HG03442 (cell line): ENCODE results near the gene ATG7.
"Not testable (repeated sequence)": the region's sequence is repeated elsewhere in the genome, so short reads cannot be mapped to it uniquely, and the experiment has no call there.

ENCODE experiments used
- ATAC-seq: cut with Tn5 transposase; IDR thresholded peaks from one replicate; pipeline ENCODE4 v1.9.1; 2021; ENCODE audit warnings: mild to moderate bottlenecking, moderate library complexity; ENCODE audit not compliant: unreplicated experiment

ATG7 gene

DNA sequence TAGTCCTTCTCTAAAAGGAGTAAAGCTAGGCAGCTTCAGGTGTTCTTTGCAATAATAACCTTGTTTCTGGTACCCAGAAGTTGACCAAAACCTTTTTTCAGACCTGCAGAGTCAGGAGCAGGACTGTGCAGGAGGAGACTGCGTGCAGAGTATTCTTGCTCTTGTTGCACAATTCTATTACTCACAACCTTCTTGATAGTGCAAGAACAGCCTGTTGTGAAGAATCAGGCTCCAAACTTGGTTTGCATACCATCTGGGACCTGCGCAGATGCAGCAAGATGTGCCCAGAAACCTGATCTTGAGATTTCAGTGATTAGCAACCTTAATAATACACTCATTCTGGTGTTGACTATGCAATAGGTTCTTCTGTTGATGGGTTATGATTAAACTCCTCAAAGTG lies 111.9 kb downstream of the ATG7 start:
- no peak for ATAC-seq

DNA sequence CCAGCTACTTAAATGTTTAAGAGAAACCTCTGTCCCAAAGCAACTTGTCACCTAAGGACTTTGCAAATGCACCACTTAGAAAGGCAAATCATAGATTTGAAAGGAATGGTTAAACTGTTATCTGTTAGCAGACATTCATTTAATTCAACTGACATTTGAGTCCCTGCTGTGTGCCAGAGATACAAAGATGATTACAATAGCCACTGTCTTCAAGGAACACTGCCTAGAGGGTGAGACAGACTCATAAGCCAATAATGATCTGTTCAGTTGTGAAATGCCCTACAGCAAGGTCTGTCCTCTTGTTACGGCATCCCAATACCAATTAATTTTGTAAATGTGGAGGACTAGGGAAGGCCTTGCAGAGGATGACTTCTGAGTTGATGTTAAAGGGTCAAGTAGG lies 113.1 kb downstream of the ATG7 start:
- ATAC-seq, result no peak

DNA sequence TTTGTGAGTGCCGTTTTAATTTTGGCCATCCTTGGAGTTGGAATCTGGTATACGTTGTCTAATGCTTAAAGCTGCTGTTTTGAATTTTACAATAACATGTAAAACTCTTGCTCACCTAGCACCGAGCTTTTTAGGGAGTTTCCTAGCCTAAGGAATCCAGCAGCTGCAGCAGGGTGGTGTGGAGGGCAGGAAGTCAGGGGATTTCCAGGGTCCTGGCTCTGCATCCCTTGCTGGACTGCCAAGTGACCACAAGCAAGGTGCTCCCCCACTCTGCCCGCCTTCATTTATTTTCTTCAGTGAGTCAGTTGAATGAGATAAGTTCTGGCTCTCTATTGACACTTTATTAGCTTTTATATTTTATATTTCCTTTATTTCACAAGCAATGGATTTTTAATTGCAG lies 113.7 kb downstream of the ATG7 start:
- no peak for ATAC-seq

DNA sequence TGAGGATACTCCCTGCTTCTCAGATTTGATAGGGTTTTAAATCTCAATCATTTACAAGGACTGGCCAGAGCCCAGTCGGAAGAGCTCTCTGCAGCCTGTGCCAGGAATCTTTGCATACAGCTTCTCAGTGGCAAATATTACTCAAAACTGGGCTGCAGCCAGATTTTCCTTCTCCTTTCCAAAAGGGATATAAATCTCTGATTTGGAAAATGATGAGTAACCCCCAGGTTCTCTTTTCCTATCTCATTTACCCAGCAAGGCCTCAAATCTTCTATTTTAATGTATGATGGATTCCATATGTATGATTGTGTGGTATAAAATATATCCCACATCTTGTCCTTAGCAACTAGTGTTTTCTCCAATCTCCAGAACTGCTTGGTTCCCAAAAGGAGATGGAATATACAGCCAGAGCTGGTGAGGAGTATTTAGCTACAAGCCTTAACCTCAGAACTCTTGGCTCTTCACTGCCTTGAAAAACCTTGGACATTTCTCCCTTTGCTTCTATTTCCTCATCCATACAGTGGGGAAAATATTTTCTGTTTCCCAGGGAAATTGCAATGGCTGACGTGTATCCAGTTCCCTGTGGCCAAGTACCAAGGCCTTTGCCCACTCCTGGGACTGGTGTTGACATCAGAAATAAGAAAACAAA lies 114.4 kb downstream of the ATG7 start:
- no peak for ATAC-seq

DNA sequence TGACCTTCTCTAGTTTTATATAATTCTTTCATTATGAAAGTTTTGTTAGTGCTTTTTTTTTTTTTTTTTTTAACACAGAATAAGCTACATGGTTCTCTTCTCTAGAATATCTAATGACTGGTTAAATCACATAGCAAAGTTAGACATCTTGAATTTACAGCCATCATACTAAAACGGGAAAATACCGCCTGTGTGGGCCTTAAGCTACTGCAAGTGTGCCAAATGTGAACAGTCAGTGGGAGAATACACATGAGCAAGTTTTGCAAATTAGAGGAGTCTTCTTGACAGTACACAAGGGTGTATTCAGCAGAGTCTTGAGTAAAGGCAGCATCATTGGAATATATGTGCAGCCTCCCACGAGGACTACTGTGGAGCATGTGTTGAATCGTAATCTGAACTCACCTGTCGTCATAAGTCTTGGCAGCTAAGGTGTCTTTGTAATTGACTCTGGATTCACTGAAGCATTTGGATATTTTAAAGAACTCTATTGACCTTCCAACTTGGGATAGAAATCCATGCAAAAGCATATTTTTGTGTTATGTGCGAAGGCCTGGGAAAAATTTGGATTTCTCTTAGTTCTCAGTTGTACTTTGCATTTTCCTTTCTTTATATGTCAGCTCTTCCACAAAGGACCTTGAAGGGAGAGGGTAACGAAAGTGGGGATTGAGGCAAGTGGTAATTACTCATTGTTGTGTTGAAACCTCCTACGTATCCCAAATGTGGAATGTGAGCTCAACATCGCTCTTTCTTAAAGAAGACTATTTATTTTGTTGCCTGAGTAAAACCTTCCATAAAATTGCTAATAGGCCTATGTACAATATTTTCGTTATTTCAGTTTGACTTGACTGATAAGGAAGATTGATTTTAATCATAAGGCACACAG lies 117.4 kb downstream of the ATG7 start:
- ATAC-seq, result no peak

DNA sequence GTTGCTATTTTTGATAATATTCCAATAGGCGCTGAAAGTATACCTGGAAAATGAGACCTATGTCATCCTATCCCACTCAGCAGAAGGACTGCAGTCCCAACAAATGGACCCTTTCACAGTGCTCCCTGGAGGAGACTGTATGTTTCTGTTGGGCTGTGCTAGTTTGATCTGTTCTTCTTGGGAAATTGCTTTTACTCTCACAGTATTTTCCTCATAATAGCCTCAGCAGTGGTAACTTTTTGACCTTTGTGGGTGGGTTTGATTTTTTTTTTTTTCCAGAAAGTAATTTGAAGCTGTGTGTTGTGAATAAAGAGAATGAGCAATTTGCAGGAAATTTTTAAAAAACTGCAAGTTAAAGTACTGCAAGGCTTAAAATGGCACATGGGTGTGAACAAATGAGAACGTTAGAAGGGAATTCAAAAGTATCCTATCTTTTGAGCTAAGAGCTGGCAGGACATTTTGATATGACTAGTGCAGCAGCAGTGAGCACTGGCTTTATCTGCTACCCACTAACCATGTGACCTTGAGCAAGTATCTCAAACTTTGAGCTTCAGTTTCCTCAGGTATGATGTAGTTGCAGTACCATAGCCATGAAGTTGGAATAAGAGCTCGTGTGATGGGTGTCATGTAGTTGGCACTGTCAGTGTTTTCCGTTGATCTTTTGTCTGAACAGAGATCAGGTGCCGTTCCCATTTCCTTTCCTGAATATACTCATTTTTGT lies 118.4 kb downstream of the ATG7 start:
- ATAC-seq, result no peak

DNA sequence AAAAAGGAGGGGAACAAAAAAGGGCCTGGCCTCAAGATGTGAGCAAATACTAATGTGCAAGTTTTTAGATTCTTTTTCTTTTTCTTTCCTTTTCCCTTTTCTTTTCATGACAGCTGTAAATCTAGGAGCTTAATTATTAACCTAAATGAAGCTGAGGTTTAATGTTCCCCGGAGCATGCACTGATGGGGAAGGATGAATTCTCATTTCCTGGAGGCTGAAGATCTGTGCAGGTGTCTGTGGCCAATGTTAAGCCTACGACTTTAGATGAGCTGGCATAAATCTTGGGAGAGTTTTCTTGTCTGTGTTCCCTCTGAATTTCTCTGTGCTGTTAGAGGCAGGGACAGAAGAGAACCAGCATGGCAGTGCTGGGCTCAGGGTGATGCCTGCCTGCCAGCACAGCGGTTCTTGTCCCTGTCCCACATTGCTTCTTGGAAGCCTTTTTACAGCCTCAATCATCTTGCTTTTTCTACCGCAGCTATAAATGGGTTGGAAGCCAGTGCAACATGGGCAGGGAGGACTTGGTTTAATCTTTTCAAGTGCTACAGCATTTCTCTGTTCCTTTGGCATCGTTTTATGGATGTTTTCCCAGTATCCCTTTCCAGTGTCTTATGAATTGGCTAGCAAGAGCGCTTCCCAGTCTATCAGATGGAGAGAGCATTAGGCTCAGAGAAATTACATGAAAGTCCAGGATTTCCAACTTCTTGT lies 119.1 kb downstream of the ATG7 start:
- no peak for ATAC-seq

DNA sequence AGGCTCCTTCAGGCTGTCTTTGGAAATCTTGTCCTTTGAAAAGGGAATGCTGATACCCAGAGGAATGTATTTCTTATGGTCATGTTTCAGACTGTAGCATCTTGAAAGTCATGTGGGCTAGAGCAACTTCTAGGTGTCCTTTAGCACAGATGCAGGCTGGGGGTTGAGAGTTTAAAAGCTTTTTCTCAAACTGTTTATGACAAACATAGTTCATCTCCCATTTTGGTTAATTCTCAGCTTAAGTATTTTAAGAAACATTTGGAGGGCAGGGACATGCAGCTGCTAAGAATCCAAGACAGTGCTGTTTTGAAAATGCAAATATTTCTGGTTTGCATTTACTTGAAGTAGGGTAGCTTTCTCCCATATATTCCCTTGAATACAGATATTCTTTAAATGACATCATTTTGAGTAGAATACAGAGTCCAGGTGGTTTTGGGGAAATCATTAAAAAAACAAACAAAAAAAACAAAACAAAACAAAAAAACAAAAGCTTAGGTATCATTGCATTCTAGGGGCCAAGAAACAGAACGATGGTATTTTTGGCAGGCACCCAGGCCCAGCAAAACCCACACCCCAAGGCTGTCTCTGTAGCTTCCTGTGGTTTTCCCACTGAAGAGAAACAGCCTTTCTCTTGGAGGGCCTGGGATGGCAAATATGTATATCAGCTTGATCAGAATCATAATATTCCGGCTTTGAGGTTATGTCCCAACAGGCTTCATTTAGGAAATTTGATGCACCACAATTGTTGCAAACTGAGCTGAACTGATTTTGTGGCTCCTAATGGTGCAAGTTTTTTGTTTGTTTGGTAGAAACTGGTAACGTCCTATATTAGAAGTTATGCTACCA lies 120.0 kb downstream of the ATG7 start:
- no peak for ATAC-seq

DNA sequence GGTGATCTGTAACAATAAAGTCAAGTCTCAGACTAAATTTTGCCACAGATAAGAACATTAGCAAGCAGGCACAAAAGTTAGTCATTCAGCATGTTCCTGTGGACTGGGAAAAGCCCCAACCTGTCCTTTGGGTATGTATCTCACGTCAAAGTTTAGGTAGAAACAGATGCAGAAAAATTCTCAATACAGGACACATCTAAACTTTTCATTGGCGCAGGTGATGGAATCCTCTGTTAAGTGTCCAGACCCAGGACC lies 120.6 kb downstream of the ATG7 start:
- no peak for ATAC-seq

DNA sequence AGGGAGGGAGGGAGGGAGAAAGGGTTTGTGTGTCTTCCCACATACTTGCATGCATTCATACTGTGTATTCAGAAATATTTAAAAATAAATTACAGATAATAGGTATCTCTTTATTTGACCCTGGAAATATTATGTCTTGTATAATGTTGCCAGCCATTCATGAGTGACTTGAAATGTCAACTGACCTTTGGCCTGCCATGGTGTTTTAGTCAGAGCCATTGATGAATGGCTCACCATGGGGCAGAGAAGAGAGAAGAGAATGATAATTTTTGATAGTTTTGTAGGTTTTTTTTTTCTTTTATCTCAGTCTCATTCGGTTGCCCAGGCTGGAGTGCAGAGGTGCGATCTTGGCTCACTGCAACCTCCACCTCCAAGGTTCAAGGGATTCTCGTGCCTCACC lies 121.2 kb downstream of the ATG7 start:
- ATAC-seq, result no peak

DNA sequence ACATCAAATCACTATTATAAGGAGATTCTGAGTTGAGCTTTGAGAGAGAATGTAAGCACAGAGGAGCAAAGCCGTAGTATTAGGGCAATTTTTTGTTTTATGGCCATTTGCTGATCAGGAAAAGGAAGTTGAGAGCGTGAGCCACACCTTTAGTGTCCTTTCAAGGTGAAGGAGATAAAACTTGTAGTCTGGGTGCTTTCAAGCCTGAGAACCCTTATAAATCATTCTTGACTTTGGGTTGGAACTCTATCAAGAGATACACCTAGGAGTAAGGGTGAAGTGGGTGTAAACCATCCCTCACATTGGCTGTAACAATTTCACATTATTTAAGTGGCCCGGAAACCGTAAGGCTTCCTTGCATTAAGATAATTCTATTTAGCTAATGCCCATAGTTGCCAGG lies 122.2 kb downstream of the ATG7 start:
- ATAC-seq, result no peak

DNA sequence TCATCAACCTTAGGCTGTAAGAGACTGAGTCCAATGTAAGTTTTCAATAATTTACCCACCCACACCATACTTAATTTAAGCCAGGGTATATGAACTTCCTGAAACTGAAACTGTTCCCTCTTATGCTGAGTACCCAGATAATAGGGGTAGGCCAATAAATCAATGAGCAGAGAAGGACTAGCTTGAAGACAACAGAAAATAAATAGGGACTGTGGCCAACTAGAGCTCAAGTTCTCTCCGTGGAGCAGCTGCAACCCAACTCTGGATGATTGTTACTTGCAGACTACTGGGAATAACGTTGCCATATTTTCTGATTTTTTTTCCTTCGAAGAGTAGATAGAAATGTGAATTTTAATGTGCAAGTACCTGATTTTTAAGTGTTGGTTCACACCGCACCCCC lies 128.0 kb downstream of the ATG7 start:
- ATAC-seq, result no peak

DNA sequence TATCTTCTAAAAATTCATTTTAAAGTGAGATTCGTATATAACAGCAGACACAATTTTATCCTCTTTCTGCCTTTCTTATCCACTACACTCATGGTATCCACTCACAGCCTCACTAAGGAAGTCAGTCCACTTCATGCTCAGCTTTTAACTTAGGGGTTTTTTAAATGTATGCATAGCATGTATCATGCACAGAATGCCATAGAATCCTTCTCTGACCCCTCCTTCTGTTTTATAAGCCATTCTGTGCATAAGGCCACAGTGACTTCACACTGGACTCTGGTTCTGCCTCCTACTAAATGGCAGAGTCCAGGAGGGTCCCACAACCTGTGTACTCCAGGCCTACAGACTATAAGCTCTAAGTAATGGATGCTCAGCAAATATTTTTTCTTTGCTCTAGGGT lies 129.2 kb downstream of the ATG7 start:
- no peak for ATAC-seq

DNA sequence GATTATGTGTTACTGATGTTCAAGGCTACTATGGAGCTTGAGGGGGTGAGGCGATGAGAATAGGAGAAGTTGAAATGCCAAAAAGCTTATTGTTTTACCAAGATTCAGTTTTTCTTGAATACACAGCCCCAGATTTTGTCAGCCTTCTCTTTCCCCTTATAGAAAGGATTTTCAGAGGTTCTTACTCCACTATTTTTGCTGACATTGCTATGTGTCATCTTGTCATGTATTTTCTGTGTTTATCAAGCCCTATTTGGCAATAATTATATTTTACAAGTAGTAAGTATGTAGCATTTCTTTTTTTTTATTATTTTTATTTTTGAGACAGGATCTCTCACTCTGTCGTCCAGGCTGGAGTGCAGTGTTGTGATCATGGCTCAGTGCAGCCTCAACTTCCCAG lies 133.1 kb downstream of the ATG7 start:
- no peak for ATAC-seq

DNA sequence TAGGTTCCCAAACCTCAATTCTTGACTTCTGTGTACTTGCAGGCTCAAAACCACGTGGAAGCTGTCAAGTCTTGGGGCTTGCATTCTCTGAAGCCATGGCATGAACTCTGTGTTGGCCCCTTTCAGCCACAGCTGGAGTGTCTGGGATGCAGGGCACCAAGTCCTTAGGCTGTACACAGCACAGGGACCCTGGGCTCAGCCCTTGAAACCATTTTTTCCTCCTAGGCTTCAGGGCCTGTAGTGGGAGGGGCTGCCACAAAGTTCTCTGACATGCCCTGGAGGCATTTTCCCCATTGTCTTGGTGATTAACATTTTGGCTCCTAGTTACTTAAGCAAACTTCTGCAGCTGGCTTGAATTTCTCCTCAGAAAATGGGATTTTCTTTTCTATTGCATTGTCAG lies 135.4 kb downstream of the ATG7 start:
- ATAC-seq, result no peak

DNA sequence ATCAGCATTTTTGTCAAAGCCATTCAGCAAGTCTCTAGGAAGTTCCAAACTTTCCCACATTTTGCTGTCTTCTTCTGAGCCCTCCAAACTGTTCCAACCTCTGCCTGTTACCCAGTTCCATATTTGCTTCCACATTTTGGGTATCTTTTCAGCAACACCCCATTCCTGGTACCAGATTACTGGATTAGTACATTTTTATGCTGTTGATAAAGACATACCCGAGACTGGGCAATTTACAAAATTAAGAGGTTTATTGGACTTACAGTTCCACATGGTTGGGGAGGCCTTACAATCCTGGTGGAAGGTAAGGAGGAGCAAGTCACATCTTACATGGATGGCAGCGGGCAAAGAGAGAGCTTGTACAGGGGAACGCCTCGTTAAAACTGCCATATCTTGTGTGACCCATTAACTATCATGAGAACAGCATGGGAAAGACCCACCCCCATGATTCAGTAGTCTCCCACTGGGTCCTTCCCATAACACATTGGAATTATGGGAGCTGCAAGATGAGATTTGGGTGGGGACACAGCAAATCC lies 136.2 kb downstream of the ATG7 start:
- not testable (repeated sequence) for ATAC-seq

DNA sequence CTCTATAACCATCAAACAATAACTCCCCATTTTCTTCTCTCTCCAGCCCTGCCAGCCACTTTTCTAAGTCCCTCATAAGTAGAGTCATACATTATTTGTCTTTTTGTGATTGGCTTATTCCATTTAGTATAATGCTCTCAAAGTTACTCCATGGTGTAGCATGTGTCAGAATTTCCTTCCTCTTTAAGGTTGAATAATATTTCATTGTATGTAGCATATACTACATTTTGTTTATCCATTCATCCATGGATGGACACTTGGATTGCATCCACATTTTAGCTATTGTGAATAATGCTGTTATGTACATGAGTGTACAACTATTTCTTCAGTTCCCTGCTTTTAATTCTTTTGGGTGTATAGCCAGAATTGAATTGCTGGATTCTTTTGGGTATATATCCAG lies 138.4 kb downstream of the ATG7 start:
- ATAC-seq, result no peak

DNA sequence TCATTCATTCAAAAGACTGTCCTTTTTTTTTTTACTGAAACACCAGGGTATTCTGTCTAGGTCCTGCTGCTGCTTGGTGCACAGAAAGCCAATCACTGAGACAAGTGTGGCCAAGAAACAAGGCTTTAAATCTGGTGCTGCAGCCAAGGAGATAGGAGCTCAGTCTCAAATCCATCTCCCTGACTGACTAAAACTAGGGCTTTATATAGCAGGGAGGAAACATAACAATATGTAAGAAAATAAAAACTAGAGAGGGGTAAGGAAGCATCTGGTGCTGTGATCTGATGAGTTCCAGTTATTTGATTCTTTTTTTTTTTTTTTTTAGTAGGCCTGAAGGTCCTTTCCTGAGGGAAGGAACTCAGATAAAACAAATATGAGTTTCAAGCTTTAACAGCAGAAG lies 139.8 kb downstream of the ATG7 start:
- no peak for ATAC-seq

DNA sequence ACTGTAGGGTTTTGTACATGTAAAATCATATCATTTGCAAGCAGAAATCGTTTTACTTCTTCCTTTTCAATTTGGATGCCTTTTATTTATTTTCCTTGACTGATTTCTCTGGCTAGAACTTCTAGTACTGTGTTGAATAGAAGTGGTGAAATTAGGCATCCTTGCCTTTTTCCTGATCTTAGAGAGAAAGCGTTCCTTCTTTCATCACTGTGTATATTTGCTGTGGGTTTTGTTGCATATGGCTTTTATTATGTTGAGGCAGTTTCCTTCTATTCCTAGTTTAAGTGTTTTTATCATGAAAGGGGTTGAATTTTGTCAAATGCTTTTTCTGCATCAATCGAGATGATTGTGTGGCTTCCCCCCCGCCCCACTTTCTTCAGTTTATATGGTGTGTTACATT lies 140.9 kb downstream of the ATG7 start:
- ATAC-seq, result no peak

DNA sequence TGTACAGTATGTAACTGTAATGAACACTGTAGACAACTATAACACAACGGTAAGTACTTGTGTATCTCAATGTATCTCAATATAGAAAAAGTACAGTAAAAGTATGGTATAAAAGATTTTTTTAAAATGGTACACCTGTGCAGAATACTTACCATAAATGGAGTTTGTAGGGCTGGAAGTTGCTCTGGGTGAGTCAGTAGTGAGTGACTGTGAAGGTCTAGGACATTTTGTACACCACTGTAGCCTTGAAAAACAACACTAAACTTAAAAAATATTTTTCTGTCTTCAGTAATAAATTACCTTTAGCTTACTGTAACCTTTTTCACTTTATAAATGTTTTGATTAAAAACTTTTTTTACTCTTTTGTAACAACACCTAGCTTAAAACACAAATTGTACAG lies 142.9 kb downstream of the ATG7 start:
- no peak for ATAC-seq
